NCI-H2107 treated with DMSO at 0.1 percent for 48 hours (cell line): ENCODE measurements around the gene TBC1D2.
A peak's percentile ranks its signal among the peaks of the same experiment; 100 is the strongest.

Source experiments
- DNase-seq: peaks from one replicate; lab custom pipeline; 2025; ENCODE audit not compliant: unreplicated experiment; lab: John Stamatoyannopoulos, UW

TBC1D2 gene

DNA sequence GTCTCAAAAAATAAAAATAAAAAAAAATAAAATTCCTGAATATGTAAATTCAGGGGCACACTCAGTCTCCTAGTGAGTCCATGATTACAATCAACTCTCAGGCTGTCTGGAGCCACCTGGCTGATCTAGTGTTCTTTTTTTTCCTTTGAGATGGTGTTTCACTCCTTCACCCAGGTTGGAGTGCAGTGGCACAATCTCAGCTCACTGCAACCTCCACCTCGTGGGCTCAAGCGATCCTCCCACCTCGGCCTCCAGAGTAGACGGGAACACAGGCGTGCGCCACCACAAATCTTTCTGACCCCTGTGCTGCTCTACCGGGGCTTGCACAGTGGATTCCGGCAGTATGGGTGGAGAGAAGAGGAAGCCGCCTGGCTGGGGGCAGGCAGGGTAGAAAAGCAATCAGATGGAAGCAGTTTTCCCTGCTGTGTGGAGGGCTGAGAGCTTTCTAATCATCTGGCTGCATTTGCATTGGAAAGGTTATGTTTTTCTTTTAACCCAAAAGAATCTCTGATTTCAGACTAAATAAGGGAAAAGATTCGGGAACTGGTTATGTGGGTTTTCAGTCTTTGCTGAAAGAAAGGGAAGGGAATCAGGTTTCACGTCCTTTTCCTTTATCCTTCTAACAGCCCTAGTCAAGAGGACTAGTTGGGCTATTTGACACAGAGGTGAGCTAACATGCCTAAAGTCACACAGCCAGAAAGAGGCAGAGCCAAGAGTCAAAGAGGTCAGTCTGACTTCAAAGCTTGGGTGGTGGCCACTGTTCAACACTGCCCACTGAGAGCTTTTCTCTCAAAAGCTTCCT lies 36.7 kb downstream of the TBC1D2 start:
- no peak for DNase-seq

- DNase-seq, result no peak
Observed at GRCh38 chr9:98217255-98217654, 38.2 kb downstream of the TBC1D2 start.

DNA sequence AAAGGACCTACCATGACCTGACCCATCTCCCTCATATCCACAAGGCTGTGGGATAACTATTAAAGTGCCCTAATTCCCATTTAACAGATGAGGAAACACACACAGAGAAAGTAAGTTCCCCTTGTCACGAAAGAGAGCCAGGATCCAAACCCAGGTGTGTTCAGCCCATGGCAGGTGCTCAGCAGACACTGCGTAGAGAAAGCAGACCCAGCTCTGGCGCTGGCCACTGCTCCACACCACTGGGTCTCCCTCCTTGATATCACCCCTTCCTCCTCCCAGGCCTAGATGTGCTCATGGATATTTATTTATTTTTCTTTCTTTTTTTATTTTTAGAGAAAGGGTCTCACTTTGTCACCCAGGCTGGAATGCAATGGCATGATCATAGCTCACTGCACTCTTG lies 39.1 kb downstream of the TBC1D2 start:
- DNase-seq, result no peak

GRCh38 chr9:98215821-98216220 lies 39.6 kb downstream of the TBC1D2 start:
- no peak for DNase-seq

DNA sequence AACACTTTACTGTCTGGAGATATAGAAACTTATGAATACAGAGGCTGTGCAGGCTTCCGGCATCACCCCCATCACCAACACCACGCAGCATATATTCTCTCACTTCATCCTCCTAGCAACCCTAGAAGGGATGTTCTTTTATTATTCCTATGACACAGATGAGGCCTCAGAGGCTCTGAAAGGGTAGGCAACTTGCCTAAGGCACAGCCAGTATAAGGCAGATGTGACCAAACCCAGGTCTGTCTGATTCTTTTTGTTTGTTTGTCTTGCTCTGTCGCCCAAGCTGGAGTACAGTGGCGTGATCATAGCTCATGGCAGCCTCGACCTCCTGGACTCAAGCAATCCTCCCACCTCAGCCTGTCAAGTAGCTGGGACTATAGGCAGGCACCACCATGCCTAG lies 40.2 kb downstream of the TBC1D2 start:
- DNase-seq, result no peak

DNA sequence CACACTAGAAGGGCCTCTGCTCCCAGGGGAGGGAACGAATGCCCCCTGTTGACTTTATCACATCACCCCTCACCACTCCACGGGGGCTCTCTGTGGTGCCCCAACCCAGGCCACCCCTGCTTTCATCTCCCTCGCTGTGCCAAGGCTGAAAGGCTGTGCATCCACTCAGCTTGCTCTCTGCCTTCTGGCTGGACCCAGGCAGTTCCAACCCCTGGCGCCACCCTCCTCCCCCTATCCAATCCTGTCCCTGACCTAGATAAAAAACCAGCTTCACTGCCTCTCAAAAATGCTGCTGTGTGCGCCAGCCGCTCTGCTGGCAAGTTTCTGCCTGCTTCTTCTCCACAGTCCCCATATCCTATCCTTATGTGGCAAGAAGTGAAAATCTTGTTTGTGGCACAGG lies 40.6 kb downstream of the TBC1D2 start:
- no peak for DNase-seq

GRCh38 chr9:98211260-98211659 lies 44.2 kb downstream of the TBC1D2 start:
- DNase-seq, result no peak

DNA sequence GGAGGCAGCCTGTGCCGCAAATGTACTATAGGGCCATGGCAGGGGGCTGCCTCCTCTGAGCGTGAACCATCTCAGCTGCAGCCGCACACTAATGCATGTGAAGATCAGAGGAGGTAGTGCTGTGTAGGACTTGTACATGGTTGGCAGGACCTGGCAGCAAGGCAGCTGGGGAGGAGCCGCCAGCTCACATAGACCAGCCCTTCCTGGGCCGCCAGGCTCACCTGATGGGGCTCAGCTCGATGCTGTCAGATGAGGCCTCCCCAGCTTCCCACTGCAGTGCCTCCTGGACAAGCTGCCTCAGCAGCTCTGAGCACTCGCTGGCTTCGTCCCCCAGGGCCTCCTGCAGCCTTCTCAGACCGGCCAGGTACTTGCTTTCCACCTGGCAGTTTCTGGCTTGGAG lies 45.0 kb downstream of the TBC1D2 start:
- DNase-seq, result no peak

DNA sequence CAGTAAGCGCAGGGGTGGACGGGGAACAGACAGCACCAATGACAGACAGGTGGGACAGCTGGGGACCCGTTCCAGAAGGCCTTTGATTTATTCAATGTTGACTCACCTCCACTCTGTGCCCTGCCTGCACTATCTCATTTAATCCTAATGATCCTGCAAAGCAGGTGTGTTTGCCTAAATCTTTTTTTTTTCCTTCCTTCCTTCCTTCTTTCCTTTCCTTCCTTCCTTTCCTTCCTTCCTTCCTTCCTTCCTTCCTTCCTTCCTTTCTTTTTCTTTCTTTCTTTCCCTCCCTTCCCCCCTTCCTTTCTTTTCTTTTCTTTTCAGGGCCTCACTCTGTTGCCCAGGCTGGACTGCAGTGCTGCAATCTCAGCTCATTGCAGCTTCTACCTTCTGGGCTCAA lies 45.9 kb downstream of the TBC1D2 start:
- DNase-seq, result no peak

- no peak for DNase-seq
Observed at GRCh38 chr9:98208635-98209034, 46.8 kb downstream of the TBC1D2 start.

GRCh38 chr9:98207606-98208005 lies 47.8 kb downstream of the TBC1D2 start:
- no peak for DNase-seq

- no peak for DNase-seq
Observed at GRCh38 chr9:98206754-98207153, 48.7 kb downstream of the TBC1D2 start.

- DNase-seq, result no peak
Observed at GRCh38 chr9:98204692-98205091, 50.8 kb downstream of the TBC1D2 start.

- no peak for DNase-seq
Observed at GRCh38 chr9:98203153-98203552, 52.3 kb downstream of the TBC1D2 start.

DNA sequence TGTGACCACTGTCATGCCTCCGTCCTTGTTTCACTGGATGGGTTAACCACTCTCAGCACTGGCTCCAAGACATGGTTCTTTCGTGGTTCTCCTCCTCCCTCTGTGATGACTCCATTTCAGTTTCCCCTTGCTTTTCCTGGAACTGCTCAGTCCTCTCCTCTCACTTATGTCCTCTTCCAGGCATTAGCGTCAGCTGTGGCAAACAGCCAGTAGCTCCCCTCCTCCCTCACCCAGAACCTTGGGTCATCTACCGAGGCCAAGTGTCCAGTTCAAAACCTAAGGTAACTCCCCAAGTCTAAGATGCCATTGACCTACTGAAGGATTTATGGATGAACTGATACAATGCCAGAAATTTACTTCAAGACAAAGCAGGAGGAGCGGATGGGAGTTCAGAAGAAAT lies 53.2 kb downstream of the TBC1D2 start:
- DNase-seq, result no peak

GRCh38 chr9:98201749-98202148 lies 53.7 kb downstream of the TBC1D2 start:
- no peak for DNase-seq

DNA sequence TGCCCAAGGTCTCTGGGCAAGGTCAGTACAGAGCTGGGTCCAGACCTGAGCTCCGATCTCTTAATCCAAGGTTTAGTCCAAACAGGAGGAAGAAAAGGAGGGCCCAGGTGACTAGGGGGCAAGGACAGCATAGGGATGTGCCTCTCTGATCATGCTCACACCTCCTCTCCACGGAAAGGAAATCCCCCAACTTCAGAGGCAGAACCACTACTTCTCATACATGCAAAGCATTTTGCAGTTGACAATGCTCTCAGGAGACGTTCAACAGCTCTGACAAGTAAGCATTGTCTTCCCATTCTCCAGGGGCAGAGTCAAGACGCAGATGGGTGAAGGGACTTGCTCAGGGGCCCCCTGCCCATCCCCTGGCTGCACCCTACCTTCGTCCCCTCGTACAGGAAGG lies 54.3 kb downstream of the TBC1D2 start:
- DNase-seq, result no peak

GRCh38 chr9:98199388-98200033 lies 55.9 kb downstream of the TBC1D2 start:
- DNase-seq, result no peak

GRCh38 chr9:98195671-98196070 lies 59.8 kb downstream of the TBC1D2 start:
- DNase-seq, result no peak

- DNase-seq, result no peak
Observed at GRCh38 chr9:98193336-98193944, 62.0 kb downstream of the TBC1D2 start.

GRCh38 chr9:98192503-98193335 lies 62.7 kb downstream of the TBC1D2 start, which contains the start of gene CORO2A:
Gene CORO2A, minus strand, starts transcription at chr9:98192637. Its CDS starts 34,977 bp downstream, at chr9:98157660.
- DNase-seq, result peak; percentile 70
